Nephron progenitor cell (in vitro differentiated cells): ENCODE results near the gene KATNB1.

Experiments used
- DNase-seq: peaks from one replicate; pipeline ENCODE4 v3.0.0; 2021
- H3K27ac Mint-ChIP-seq: 2 replicates; pipeline ENCODE4 v1.8.0; 2021; ENCODE audit warnings: mild to moderate bottlenecking, moderate library complexity, mixed read lengths
- H3K27me3 Mint-ChIP-seq: 2 replicates; pipeline ENCODE4 v1.8.0; 2021; ENCODE audit warnings: mild to moderate bottlenecking, low read depth, mixed read lengths; ENCODE audit not compliant: poor library complexity
- H3K36me3 Mint-ChIP-seq: 2 replicates; pipeline ENCODE4 v1.8.0; 2021; ENCODE audit warnings: low read depth, mixed read lengths
- H3K4me1 Mint-ChIP-seq: 2 replicates; pipeline ENCODE4 v1.8.0; 2021; ENCODE audit warnings: mixed read lengths
- H3K4me3 Mint-ChIP-seq: 2 replicates; pipeline ENCODE4 v1.8.0; 2021; ENCODE audit warnings: mild to moderate bottlenecking, moderate library complexity, mixed read lengths
- H3K9me3 Mint-ChIP-seq: 2 replicates; pipeline ENCODE4 v1.8.0; 2021; ENCODE audit warnings: mild to moderate bottlenecking, moderate library complexity, mixed read lengths
- TF ChIP-seq, protein P1 (sequence below): fragments of 200-600 bp; sonication (generic); IDR thresholded peaks from 2 replicates; pipeline ENCODE4 v1.5.0; 2021; ENCODE audit warnings: antibody characterized with exemption

Gene KATNB1

DNA sequence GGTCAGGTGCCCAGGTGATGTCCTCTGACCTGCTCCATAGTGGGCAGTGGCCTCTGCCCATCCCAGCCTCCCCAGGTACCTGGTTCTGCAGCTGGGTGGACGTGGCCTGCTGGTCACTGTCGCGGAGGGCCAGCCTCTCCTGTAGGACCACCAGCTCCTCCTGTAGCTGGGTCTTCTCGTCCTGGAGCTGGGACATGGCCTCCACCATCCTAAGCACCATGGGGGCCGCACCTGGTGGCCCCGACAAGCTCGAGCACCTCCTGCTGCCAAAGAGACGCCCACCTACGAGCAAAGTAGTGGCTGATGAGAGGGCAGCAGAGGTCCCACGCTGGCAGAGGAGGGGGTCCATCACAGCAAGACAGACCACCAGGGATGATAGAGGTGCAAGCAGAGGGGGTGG lies 49.8 kb downstream of the KATNB1 start:
- peaks cover 5% of the 10 kb centered on the region for H3K36me3 Mint-ChIP-seq
- H3K4me3 Mint-ChIP-seq = no peak overlapping the region
- H3K27me3 Mint-ChIP-seq = no peaks in the 10 kb centered on the region
- TF ChIP-seq, protein P1, sequence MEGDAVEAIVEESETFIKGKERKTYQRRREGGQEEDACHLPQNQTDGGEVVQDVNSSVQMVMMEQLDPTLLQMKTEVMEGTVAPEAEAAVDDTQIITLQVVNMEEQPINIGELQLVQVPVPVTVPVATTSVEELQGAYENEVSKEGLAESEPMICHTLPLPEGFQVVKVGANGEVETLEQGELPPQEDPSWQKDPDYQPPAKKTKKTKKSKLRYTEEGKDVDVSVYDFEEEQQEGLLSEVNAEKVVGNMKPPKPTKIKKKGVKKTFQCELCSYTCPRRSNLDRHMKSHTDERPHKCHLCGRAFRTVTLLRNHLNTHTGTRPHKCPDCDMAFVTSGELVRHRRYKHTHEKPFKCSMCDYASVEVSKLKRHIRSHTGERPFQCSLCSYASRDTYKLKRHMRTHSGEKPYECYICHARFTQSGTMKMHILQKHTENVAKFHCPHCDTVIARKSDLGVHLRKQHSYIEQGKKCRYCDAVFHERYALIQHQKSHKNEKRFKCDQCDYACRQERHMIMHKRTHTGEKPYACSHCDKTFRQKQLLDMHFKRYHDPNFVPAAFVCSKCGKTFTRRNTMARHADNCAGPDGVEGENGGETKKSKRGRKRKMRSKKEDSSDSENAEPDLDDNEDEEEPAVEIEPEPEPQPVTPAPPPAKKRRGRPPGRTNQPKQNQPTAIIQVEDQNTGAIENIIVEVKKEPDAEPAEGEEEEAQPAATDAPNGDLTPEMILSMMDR = no peak
- no peaks in the 10 kb centered on the region for H3K9me3 Mint-ChIP-seq
- peaks cover 5% of the 10 kb centered on the region for H3K4me1 Mint-ChIP-seq
- no peak overlapping the region for H3K27ac Mint-ChIP-seq
- no peak for DNase-seq

DNA sequence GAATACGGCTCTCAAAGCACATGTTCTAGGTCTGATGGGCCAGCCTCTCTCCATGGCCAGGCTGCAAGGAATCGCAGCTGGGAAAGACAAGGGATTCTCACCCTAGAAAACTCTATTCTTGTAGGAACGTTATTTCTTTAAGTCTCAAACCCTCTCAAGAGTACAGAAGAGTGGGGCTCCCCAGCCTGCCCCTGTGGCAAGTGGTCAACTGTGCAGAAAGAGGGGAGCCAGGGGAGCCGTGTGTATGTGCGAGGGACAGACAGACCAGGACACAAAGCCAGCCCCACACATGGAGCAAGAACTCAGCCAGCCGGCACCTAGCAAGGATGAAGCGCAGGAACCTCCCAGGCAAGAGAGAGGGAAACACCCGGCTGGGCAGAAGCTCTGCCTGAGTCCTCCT lies 50.4 kb downstream of the KATNB1 start:
- H3K27me3 Mint-ChIP-seq = no peaks in the 10 kb centered on the region
- no peak overlapping the region for H3K27ac Mint-ChIP-seq
- no peak for DNase-seq
- H3K36me3 Mint-ChIP-seq = peaks cover 5% of the 10 kb centered on the region
- peaks cover 5% of the 10 kb centered on the region for H3K4me1 Mint-ChIP-seq
- TF ChIP-seq, protein P1 = no peak
- H3K4me3 Mint-ChIP-seq = no peak overlapping the region
- H3K9me3 Mint-ChIP-seq = no peaks in the 10 kb centered on the region

DNA sequence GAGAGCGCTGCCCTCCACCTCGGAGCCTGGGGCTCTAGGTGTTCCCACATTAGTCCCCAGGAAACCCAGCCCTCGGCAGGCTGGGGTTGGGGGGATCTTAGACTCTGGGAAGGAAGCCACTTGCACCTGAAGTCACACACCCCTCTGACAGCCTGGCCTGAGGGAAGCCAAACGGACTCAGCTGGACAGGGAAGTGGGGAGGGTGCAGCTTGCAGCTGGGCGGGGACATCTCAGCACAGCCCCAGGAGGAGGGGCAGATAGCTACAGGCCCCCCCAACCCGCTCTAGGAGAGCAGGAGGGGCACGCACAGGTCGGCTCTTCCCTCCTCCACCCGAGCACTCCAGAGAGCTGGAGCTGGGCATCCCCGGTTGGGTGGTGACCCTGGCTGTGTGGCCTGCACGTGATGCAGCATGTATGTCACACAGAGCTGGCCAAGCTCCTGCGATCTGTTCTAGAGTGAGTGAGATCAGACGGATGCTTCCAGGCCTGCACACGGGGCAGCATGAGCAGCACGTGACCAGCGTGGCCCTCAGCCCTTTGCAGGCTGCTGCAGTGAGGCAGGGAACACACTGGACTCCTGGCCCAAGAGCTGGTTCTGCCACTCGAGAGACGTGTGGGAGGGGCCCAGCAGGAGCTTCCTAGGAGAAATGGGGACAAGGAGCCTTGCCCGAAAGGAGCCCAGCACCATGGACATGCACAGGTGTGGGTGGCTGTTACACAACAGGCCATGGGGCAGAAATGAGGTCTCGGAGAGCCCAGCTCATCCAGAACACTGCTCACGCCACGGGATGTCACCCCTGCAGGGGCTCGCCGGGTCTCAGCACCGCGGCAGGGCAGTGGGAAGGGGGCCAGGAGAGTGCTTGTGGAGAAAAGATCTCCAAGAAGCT lies 51.3 kb downstream of the KATNB1 start:
- no peak overlapping the region for H3K27ac Mint-ChIP-seq
- peaks cover 5% of the 10 kb centered on the region for H3K36me3 Mint-ChIP-seq
- no peak overlapping the region for H3K4me3 Mint-ChIP-seq

DNA sequence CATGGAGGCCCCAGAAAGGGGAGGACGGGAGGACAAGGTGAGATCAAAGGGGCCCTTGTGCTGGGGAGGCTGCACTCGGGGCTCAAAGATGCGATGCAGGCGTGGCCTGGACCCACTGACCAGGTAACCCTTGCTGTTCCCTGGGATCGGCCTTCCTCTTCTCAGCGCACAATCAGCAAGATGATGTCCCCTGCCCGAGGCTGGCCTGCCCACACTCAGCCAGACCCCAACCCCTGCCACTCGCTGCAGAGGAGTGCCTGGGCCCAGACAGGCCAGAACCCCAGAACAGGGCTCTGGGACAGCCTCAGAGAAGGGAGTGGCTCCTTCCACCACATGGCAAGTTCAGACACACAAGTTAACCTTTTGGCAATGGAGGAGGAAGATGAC lies 51.9 kb downstream of the KATNB1 start:
- TF ChIP-seq, protein P1 = no peak
- Mint-ChIP-seq H3K4me3 (no peak overlapping the region), H3K4me1 (peaks cover 9% of the 10 kb centered on the region), H3K27ac (no peak overlapping the region), H3K9me3 (no peaks in the 10 kb centered on the region), H3K27me3 (peaks cover 4% of the 10 kb centered on the region), H3K36me3 (peaks cover 5% of the 10 kb centered on the region)
- no peak for DNase-seq

More for the DNA sequence above, 51.3 kb downstream of the KATNB1 start:
- TF ChIP-seq, protein P1 = no peak
- Mint-ChIP-seq H3K9me3 (no peaks in the 10 kb centered on the region), H3K4me1 (peaks cover 9% of the 10 kb centered on the region), H3K27me3 (no peaks in the 10 kb centered on the region)
- no peak for DNase-seq

DNA sequence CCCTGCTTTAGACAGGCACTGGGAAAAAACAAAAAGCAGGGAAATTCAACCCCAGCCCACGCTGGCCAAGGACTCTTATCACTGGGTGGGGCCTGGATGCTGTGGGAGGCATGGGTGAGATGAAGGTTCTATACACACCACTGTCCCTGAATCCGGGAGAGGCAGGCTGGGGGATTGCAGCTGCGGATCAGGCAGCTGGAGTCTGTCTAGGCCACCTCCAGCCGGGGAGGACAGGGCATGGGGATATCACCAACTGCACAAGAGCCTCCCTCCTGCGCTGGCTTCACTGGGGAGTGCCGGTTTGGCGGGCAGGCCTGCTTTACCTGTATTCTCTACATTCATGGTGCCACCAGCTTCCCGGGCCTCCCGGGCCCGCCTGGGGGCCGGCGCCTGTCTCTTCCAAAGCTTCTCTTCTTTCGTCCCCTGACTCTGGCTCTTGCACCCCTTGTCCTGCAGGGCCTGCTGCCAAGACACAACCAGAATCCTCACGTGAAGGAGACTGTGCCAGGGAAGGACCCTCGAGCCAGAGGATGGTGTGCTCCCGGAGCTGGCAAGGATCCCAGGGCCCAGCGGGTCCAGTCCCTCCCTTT lies 52.8 kb downstream of the KATNB1 start:
- Mint-ChIP-seq H3K36me3 (peaks cover 5% of the 10 kb centered on the region), H3K4me3 (no peak overlapping the region), H3K9me3 (no peaks in the 10 kb centered on the region), H3K27me3 (peaks cover 4% of the 10 kb centered on the region), H3K27ac (no peak overlapping the region), H3K4me1 (peaks cover 9% of the 10 kb centered on the region)
- no peak for DNase-seq
- TF ChIP-seq, protein P1 = no peak

DNA sequence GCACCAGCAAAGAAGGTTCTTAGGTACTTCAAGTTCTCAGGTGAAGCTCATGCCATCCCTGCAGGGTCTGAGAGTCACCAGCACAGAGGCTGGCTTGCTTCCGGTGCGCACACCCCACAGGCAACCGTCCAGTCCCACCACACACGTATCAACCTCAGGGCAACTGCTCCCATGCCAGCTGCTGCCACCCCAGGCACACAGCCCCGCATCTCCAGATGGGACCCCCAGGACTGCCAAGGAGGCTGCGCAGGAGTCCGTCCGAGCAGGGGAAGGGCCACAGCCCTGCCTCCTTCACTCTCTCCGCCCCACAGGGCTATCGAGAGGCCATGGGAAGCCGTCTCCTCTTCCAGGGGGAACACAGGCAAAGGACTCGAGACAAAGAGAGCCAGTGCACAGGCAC lies 53.4 kb downstream of the KATNB1 start:
- DNase-seq = no peak
- no peak overlapping the region for H3K4me3 Mint-ChIP-seq
- peaks cover 4% of the 10 kb centered on the region for H3K27me3 Mint-ChIP-seq
- TF ChIP-seq, protein P1 = no peak
- peaks cover 9% of the 10 kb centered on the region for H3K4me1 Mint-ChIP-seq
- H3K27ac Mint-ChIP-seq = no peak overlapping the region
- peaks cover 5% of the 10 kb centered on the region for H3K36me3 Mint-ChIP-seq
- no peaks in the 10 kb centered on the region for H3K9me3 Mint-ChIP-seq
